Endothelial cell (in vitro differentiated cells): ENCODE results near the gene IRGC. TPM values are rescaled to one million over a fixed set of nuclear protein-coding genes. Genes with fewer than 3 reads are reported as not detected.

Experiments
- DNase-seq: peaks from one replicate; pipeline ENCODE4 v3.0.0; 2021; ENCODE audit warnings: low spot score
- H3K27ac Mint-ChIP-seq: one replicate; pipeline ENCODE4 v1.8.0; 2021; ENCODE audit warnings: mixed read lengths, inconsistent platforms; ENCODE audit not compliant: unreplicated experiment
- H3K27me3 Mint-ChIP-seq: one replicate; pipeline ENCODE4 v1.8.0; 2021; ENCODE audit warnings: mild to moderate bottlenecking, moderate library complexity, mixed read lengths, inconsistent platforms; ENCODE audit not compliant: unreplicated experiment
- H3K36me3 Mint-ChIP-seq: one replicate; pipeline ENCODE4 v1.8.0; 2021; ENCODE audit warnings: mild to moderate bottlenecking, low read depth, mixed read lengths, inconsistent platforms; ENCODE audit not compliant: unreplicated experiment
- H3K4me1 Mint-ChIP-seq: one replicate; pipeline ENCODE4 v1.8.0; 2021; ENCODE audit warnings: mild to moderate bottlenecking, mixed read lengths, inconsistent platforms; ENCODE audit not compliant: unreplicated experiment
- H3K4me3 Mint-ChIP-seq: one replicate; pipeline ENCODE4 v1.8.0; 2021; ENCODE audit warnings: mild to moderate bottlenecking, mixed read lengths, inconsistent platforms; ENCODE audit not compliant: unreplicated experiment
- H3K9me3 Mint-ChIP-seq: one replicate; pipeline ENCODE4 v1.8.0; 2021; ENCODE audit warnings: mixed read lengths, inconsistent platforms; ENCODE audit not compliant: unreplicated experiment
- CTCF ChIP-seq: fragments of 200-600 bp; sonication (generic); IDR thresholded peaks from one replicate; pipeline ENCODE4 v1.5.0; 2021; ENCODE audit warnings: antibody characterized with exemption; ENCODE audit not compliant: unreplicated experiment
- total RNA-seq: library from RNA; stranded (reverse); fragmentation: NEBNext Ultra II Directional; extraction: Animal tissue kit (Norgen Biotek cat#: 25700); gene quantifications from one replicate; pipeline ENCODE4 v1.2.1, GENCODE V29; 2021; ENCODE audit not compliant: unreplicated experiment

The IRGC gene
- total RNA-seq, 1 donor from 2014 or later, result not detected

GRCh38 chr19:43721469-43722048 is 5.7 kb downstream of the IRGC start:
- H3K27me3 Mint-ChIP-seq, result no peaks in the 10 kb centered on the region
- H3K36me3 Mint-ChIP-seq, result peaks cover under 1% of the 10 kb centered on the region
- DNase-seq, result no peak
- TF ChIP-seq CTCF, result no peak
- no peaks in the 10 kb centered on the region for H3K9me3 Mint-ChIP-seq
- no peak overlapping the region for H3K4me3 Mint-ChIP-seq
- no peak overlapping the region for H3K27ac Mint-ChIP-seq
- H3K4me1 Mint-ChIP-seq, result no peaks in the 10 kb centered on the region

GRCh38 chr19:43723588-43723987 is 7.7 kb downstream of the IRGC start:
- no peak overlapping the region for H3K4me3 Mint-ChIP-seq
- H3K4me1 Mint-ChIP-seq, result no peaks in the 10 kb centered on the region
- H3K27ac Mint-ChIP-seq, result no peak overlapping the region
- TF ChIP-seq CTCF, result no peak
- no peaks in the 10 kb centered on the region for H3K27me3 Mint-ChIP-seq
- DNase-seq, result no peak
- peaks cover 4% of the 10 kb centered on the region for H3K36me3 Mint-ChIP-seq
- H3K9me3 Mint-ChIP-seq, result no peaks in the 10 kb centered on the region

DNA sequence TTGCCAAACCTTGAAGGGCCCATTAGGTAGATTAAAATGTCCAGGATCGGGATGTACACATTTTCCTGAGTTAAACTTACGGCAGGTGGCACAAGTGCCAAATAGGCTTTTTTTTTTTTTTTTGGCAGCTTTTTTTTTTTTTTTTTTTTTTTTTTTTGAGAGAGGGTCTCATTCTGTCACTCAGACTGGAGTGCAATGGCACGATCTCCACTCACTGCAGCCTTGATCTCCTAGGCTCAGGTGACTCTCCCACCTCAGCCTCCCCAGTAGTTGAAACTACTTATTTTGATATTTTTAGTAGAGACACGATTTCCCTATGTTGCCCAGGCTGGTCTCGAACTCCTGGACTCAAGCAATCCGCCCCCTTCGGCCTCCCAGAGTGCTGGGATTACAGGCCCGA is 9.0 kb downstream of the IRGC start:
- DNase-seq, result no peak

DNA sequence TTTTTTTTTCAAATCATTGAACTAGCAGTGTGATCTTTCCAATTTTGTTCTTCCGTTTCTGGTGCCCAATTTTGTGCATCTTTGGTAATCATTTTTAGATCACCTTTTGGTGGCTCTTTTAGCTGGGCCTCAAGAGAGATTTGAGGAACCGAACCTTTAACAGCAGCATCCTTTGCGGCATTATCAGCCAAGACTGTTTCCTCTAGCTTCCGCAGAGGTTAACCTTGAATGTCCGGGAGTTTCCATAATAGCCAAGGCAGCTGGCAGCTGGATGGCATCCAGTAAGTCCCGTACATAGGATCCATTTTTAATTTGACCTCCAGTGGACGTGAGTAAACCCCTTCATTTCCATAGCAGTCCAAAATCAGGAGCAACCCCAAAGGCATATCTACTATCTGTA is 9.6 kb downstream of the IRGC start:
- DNase-seq, result no peak
- Mint-ChIP-seq H3K4me1 (no peaks in the 10 kb centered on the region), H3K9me3 (no peaks in the 10 kb centered on the region), H3K4me3 (no peak overlapping the region), H3K36me3 (peaks cover 12% of the 10 kb centered on the region), H3K27me3 (no peaks in the 10 kb centered on the region), H3K27ac (no peak overlapping the region)
- TF ChIP-seq CTCF, result no peak

More for the DNA sequence above, 9.0 kb downstream of the IRGC start:
- no peak overlapping the region for H3K27ac Mint-ChIP-seq
- H3K4me1 Mint-ChIP-seq, result no peaks in the 10 kb centered on the region
- no peak overlapping the region for H3K4me3 Mint-ChIP-seq
- no peak for TF ChIP-seq CTCF
- no peaks in the 10 kb centered on the region for H3K9me3 Mint-ChIP-seq
- no peaks in the 10 kb centered on the region for H3K27me3 Mint-ChIP-seq
- H3K36me3 Mint-ChIP-seq, result peaks cover 8% of the 10 kb centered on the region

DNA sequence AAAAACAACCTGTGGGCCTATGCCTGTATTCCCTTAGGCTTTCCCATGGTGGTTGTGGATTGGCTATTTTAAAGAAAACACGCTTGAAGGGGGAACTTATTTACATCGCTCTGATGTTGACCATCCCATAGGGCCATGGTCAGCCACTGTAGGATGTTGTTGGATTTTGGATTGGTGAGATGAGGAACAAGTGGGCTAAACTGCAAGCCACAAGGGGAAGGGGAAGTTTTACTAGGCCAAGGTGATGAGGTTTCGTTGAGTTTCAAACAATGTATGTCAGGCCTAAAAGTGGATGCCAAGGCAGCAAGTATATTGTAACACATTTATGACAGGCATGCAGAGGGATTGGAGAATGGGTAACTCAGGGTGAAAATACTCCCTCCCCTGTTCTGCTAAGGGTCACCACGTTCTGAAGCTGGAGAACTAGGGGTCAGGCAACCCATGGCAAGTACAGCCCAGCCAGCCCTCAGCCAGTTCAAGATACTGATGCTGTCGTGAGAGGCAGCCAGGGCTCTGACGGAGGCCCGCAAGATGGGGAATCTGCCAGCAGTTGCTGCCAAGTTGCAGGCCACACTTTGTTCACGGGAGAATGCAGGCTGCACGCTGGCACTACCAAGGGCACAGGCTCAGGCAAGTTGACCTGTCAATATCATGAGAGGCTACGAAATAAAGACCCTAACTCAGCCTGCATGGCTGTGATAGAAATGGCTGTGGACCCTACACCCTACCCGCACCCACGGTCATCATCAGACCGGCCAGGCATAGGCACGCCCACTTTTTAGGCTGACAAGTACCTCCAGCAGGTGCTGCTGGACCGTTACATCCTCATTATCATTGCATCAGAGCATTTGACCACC is 11.1 kb downstream of the IRGC start:
- H3K27ac Mint-ChIP-seq, result no peak overlapping the region
- peaks cover 20% of the 10 kb centered on the region for H3K36me3 Mint-ChIP-seq
- no peaks in the 10 kb centered on the region for H3K27me3 Mint-ChIP-seq
- H3K9me3 Mint-ChIP-seq, result no peaks in the 10 kb centered on the region
- TF ChIP-seq CTCF, result no peak
- H3K4me3 Mint-ChIP-seq, result no peak overlapping the region
- DNase-seq, result no peak
- H3K4me1 Mint-ChIP-seq, result peaks cover under 1% of the 10 kb centered on the region
